Measurements from ENCODE around the gene TMEM222.
"Not testable (repeated sequence)": the region's sequence is repeated elsewhere in the genome, so short reads cannot be mapped to it uniquely, and the experiment has no call there.

The TMEM222 gene

DNA sequence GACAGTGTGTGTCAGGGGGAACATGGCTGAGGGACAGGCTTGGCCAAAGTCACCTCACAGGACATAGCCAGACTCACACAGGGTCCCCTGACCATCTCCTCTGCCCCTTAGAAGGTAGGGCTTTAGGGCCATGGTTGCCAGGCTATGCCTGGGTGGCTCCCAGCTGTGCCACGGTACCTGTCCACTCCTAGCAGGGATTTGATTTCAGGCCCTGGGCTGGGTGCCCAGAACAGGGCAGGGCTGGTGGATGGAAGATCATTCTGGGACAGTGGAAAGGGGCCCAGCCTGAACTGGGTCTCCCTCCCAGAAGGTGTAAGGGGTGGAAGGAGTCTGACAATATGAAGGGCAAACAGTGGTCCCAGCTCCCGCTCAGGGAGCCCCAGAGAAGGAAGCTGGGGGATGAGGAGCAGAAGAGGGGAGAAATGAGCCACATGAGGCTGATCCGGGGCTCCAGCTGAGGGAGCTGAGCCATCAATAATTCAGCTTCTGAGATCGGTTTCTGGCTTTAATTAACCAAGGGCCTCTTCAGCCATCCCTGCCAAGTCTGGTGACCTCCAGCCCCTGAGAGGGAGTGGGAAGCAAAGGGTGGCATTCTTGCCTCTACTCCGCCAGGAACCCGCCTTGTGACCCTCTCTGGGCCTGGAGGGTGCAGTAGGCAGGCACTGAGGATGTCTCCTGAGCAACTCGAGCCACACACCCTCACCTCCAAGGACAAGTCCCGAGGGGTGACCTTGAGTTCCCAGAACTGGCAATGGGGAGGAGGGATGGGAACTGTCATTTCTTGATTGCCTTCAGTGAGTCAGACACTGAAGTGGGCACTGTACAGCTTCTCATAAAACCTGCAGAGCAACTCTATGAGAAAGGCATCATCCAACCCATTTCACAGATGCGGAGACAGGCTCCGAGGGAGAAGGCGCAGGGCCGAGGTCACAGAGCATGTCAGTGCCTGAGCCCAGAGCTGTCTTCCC, 59.1 kb downstream of the TMEM222 start:
- DNase-seq, result no peak

DNA sequence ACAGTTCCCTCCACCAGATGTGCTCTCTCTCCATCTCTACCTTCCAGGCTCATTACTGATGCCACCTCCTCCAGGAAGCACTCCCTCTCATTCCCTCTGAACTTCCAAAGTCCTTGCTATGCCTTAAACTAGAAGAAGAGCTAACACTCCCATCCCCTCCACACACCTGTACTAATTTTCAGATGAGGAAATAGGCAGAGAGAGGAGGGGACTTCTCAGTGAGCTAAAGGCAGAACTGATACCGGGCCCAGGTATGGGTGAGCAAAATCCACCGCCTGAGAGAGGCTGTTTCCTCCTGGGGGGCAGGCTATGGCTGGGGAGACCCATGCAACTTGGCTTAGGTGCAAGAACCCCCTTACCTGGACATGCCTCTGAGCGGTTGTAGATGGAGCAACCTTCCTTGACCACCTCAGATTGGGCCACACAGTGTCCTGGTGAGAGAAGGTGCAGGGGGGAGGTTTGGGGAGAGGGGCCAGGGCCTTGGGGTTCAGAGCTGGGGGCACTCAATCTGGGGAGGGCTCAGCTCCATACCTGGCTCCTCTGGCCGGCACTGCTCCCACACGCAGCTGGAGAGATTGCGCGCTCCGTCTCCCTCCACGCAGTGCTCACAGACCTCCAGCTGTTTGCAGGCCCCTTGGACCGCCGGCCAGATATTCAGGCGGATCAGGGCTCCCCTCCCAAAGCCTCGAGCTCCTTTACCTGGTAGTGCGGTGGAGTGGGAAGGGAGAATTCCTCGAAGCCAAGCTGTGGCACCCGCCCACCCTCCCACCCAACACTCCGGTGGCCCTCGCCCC, 60.2 kb downstream of the TMEM222 start:
- no peak for DNase-seq

DNA sequence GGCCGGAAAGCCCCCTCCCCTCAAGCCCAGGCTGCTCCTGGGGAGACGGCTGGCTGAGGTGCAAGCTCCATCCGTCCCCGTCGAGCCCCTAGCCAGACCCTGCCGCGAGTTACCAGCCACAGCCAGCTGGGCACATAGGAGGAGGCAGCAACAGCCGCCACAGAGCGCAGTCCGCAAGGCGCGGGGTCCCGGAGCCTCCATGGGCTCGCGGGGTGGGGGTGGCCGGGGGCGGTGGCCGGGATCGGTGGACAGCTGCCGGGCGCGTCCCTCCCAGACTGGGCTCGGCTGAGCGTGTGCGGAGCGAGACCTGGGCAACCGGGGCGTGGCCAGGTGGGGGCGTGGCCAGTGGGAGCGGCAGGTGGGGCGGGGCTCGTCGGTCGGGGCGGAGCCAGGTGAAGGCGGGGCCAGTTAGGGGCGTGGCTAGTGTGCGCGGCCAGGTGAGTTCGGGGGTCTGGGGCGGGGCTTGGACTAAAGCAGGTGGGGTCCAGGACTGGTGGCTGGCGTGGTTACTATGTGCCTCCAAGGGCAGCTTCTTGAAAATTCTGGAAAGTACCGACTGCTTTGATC, 61.2 kb downstream of the TMEM222 start, which contains the start of gene CD164L2:
Gene CD164L2 (minus strand): TSS at position 295 of the 567 bp plus-strand sequence. CDS start 94 bp downstream, at position 201.
- no peak for DNase-seq

DNA sequence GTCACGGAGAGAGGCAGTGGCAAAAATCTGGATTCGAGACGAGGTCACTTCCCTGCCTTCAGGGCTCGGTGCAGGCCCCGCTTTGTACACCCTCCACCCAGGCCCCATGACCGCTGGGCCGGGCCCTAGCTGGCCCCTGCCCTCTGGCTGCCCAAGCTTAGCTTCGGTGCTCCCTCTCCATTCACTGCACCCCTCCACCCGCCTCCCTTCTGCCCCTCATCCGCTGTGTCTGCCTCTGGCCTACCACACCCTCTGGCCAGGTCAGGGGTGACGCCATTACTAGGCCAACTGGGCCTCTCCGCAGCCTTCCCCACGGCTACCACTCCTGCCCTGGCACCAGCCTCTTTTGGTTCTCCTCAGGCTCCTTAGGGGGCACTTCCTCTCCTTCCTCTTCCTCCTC, 61.7 kb downstream of the TMEM222 start:
- DNase-seq, result no peak

DNA sequence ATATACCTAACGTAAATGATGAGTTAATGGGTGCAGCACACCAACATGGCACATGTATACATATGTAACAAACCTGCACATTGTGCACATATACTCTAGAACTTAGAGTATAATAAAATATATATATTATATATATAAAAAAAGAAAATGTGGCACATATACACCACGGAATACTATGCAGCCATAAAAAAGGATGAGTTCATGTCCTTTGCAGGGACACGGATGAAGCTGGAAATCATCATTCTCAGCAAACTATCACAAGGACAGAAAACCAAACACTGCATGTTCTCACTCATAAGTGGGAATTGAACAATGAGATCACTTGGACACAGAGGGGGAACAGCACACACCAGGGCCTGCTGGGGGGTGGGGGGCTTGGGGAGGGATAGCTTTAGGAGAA, 62.8 kb downstream of the TMEM222 start:
- DNase-seq, result not testable (repeated sequence)

All from activated gamma-delta T cell treated with Interleukin-2 at 50 U/mL for 16 hours (primary cell).